PC-9 (cell line): Measurements from ENCODE around the gene PRDM15. TPM values are rescaled to one million over a fixed set of nuclear protein-coding genes. Genes with fewer than 3 reads are reported as not detected.

ENCODE experiments used
- BruUV-seq: library from RNA; stranded (reverse); fragments of 400-500 nt; replicated peaks from 2 replicates; lab custom pipeline; 2021; lab: Mats Ljungman, UMichigan
- CTCF ChIA-PET: fragments of 300-600 bp; sonication (Branson Sonifier 250); formaldehyde crosslinking; loops from one replicate; lab custom pipeline; 2022; ENCODE audit warnings: antibody characterized with exemption; lab: Charles Lee
- POLR2A ChIA-PET: fragments of 300-600 bp; sonication (Branson Sonifier 250); formaldehyde crosslinking; loops from one replicate; lab custom pipeline; 2022; ENCODE audit warnings: antibody characterized with exemption; ENCODE audit not compliant: unreplicated experiment; lab: Charles Lee
- DNase-seq, 2 experiments: peaks; one replicate each; pipeline versions ENCODE4 v3.0.0 to v3.0.0-alpha.2; 2015 to 2022; ENCODE audit warnings: mixed read lengths in 1 of 2
- H2AFZ ChIP-seq: fragments of 200-600 bp; sonication (generic); 2 replicates; pipeline ENCODE4 v1.8.1; 2017; ENCODE audit warnings: antibody characterized with exemption
- H3F3A ChIP-seq: fragments of 200-600 bp; sonication (generic); 2 replicates; pipeline ENCODE4 v1.8.1; 2017; ENCODE audit warnings: antibody characterized with exemption, mild to moderate bottlenecking, low read depth; ENCODE audit not compliant: insufficient read depth
- H3K27ac ChIP-seq: fragments of 200-600 bp; sonication (generic); 2 replicates; pipeline ENCODE4 v1.6.1; 2016; ENCODE audit warnings: mixed run types
- H3K27me3 ChIP-seq: fragments of 200-600 bp; sonication (generic); 2 replicates; pipeline ENCODE4 v1.6.1; 2016; ENCODE audit warnings: low read depth, mixed run types; ENCODE audit not compliant: insufficient read depth
- H3K36me3 ChIP-seq: fragments of 200-600 bp; sonication (generic); 2 replicates; pipeline ENCODE4 v1.6.1; 2016; ENCODE audit warnings: low read depth, mixed run types
- H3K4me1 ChIP-seq: fragments of 200-600 bp; sonication (generic); replicated peaks from 2 replicates; pipeline ENCODE4 v1.6.1; 2016; ENCODE audit warnings: mixed run types; ENCODE audit not compliant: insufficient read depth
- H3K4me2 ChIP-seq: fragments of 200-600 bp; sonication (generic); 2 replicates; pipeline ENCODE4 v1.6.1; 2017; ENCODE audit warnings: mixed run types
- H3K4me3 ChIP-seq: fragments of 200-600 bp; sonication (generic); 2 replicates; pipeline ENCODE4 v1.6.1; 2016; ENCODE audit warnings: mixed run types
- H3K79me2 ChIP-seq: fragments of 200-600 bp; sonication (generic); 2 replicates; pipeline ENCODE4 v1.6.1; 2017; ENCODE audit warnings: low read depth, mixed run types
- H3K9me2 ChIP-seq: fragments of 200-600 bp; sonication (generic); 2 replicates; pipeline ENCODE4 v1.8.1; 2017; ENCODE audit warnings: mild to moderate bottlenecking; ENCODE audit not compliant: insufficient read depth
- H3K9me3 ChIP-seq: fragments of 200-600 bp; sonication (generic); 2 replicates; pipeline ENCODE4 v1.8.1; 2016; ENCODE audit warnings: low read depth; ENCODE audit not compliant: insufficient read depth
- H4K20me1 ChIP-seq: fragments of 200-600 bp; sonication (generic); 2 replicates; pipeline ENCODE4 v1.8.1; 2017; ENCODE audit not compliant: insufficient read depth
- CTCF ChIP-seq: fragments of 200-600 bp; sonication (generic); conservative IDR thresholded peaks from 2 replicates; pipeline ENCODE4 v1.6.1; 2017; ENCODE audit warnings: mixed run types, antibody characterized with exemption, mild to moderate bottlenecking, moderate library complexity
- EZH2 ChIP-seq: fragments of 200-600 bp; sonication (generic); IDR thresholded peaks from 2 replicates; pipeline ENCODE4 v1.8.0; 2017; ENCODE audit warnings: antibody characterized with exemption, low read depth
- intact Hi-C: fragments of 100-400 bp; cut with micrococcal nuclease; formaldehyde crosslinking; loops from one replicate; pipeline ENCODE4 v1.10.0; 2022; ENCODE audit not compliant: unreplicated experiment
- total RNA-seq: library from RNA; stranded (reverse); gene quantifications from 2 replicates; pipeline ENCODE4 v1.2.3, GENCODE V29; 2021

PRDM15 gene
- total RNA-seq, 1 experiment from 2014 or later: 8.8 TPM

DNA sequence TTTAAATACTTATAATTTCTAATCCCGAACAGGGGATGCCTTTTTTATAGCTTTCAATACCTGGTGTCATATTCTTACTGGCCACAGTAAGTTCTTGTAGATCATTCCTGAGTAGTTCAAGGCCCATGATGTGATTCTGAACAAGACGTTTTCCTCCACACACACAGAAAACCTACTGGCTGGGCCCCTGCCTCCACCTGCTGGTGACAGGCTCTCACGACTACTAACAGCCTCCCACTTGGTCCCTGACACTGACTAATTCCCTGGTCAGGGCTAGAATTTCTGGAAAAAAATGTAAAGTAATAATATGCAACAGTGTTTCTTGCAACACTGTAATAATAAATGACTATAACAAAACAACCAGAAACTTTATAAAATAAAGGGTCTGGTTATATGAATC, 61.9 kb downstream of the PRDM15 start:
- Histone ChIP-seq H3K4me1 (peaks cover 9% of the 10 kb centered on the region), H3K9me3 (no peaks in the 10 kb centered on the region), H3F3A (peaks cover 5% of the 10 kb centered on the region), H4K20me1 (no peaks in the 10 kb centered on the region), H3K27ac (peak overlapping the region; percentile 65), H3K27me3 (no peaks in the 10 kb centered on the region), H3K79me2 (no peaks in the 10 kb centered on the region), H3K9me2 (no peaks in the 10 kb centered on the region), H3K36me3 (no peaks in the 10 kb centered on the region), H2AFZ (no peak overlapping the region), H3K4me3 (no peak overlapping the region), H3K4me2 (peak overlapping the region; percentile 7; the same call in 1 of the 2 replicates)
- CTCF ChIA-PET: interaction anchor here (0.6 to 2.2 kb wide), 6 partner anchors 30 to 534 kb away, joined by 3 to 16 read pairs (median 6); no protein-coding TSS in a partner anchor
- TF ChIP-seq CTCF (peak; percentile 81), EZH2 (no peak)
- intact Hi-C loops: loop anchor here (1.0 to 5.0 kb wide), 8 partner anchors 38 to 534 kb away; partner anchors contain the start of gene RIPK4
- POLR2A ChIA-PET: interaction anchor here (0.6 kb wide), 1 partner anchor 318 kb away, joined by 7 read pairs; no protein-coding TSS in a partner anchor
- no TSS peak for BruUV-seq
- DNase-seq: peak; percentile 69 to 70

DNA sequence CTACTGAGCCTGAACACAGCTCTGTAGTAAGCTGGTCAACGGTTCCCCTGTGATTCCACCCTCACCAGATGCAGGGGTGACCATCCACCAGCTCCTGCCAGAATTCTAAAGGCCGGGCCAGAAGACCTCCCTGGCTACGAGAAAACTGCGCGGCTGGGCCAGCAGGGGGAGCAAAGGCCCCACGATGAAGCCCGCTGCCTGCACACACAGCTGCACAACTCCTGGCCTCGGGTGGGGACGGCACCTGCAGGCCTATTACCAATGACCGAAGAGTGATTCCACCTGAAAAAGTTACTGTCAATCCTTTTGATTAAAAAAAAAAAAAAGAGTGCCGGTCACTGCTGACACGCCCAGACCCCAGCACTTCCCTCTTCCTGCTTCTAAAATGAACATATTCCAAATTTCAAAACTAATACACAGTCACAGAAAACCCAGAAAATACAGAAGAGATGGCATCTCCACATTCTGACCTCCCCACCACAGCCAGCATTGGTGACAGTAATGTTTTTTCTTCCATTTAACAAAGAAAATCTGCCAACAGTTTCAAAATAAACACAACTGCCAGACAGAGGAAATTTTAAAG, 62.5 kb downstream of the PRDM15 start:
- H3K4me1 ChIP-seq: peaks cover 9% of the 10 kb centered on the region
- no TSS peak for BruUV-seq
- H3K4me3 ChIP-seq: no peak overlapping the region
- POLR2A ChIA-PET: interaction anchor here (0.6 kb wide), 1 partner anchor 317 kb away, joined by 7 read pairs; no protein-coding TSS in a partner anchor
- no peaks in the 10 kb centered on the region for H3K9me3 ChIP-seq
- CTCF ChIA-PET: interaction anchor here (0.5 to 2.2 kb wide), 8 partner anchors 19 to 533 kb away, joined by 3 to 16 read pairs (median 5); no protein-coding TSS in a partner anchor
- intact Hi-C loops: loop anchor here (1.0 to 5.0 kb wide), 8 partner anchors 38 to 534 kb away; partner anchors contain the start of gene RIPK4
- no peaks in the 10 kb centered on the region for H3K36me3 ChIP-seq
- peak overlapping the region; percentile 7; the same call in 1 of the 2 replicates for H3K4me2 ChIP-seq
- H4K20me1 ChIP-seq: no peaks in the 10 kb centered on the region
- DNase-seq: peak in 1 of 2 experiments; percentile 19
- H3K27ac ChIP-seq: peak overlapping the region; percentile 65
- no peak overlapping the region for H2AFZ ChIP-seq
- TF ChIP-seq EZH2: no peak
- TF ChIP-seq CTCF: no peak
- no peaks in the 10 kb centered on the region for H3K79me2 ChIP-seq
- no peaks in the 10 kb centered on the region for H3K27me3 ChIP-seq
- H3K9me2 ChIP-seq: no peaks in the 10 kb centered on the region
- peaks cover 5% of the 10 kb centered on the region for H3F3A ChIP-seq

DNA sequence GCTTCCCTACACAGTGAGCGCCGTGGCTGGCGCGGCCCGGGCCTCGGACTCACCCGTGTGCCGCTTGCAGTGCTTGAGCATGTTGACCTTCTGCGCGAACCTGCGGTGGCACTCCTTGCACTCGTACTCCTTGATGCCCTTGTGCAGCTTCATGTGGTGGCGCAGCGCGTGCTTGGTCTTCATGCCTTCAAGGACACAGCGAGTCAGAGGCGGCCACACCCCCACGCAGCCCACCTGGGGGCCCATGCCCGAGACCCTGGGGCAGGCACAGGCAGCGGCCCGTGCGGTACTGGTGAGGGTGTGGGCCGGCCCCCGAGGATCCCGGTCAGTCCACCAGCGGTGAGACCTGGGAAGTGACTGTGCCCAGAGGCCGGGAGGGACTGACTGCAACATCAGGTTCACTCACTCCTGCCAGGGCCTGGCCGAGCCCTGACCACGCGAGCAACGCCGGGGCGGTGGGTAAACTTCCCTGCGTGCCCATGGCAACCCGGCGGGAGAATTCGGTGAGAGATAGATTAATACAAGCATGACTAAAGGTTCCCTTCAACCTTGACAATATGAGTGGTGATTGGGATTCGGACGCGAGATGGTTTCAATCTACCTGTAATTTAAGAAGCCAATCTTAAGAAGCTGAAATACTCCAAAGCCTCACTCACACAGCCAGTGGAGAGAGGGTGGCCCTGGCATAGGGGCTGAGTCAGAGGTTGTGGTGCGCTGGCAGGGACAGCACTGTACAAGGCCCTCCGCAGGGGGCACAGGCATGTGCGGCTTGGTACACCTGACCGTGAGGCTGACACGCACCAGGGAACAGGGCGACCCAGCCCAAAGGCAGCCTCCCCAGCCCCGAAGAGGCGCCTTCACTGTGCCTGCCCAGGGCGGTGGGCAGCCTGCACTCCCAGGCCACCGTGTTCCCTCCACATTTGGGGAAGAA, 63.2 kb downstream of the PRDM15 start:
- no peaks in the 10 kb centered on the region for H3K79me2 ChIP-seq
- CTCF ChIA-PET: interaction anchor here (0.5 to 2.2 kb wide), 5 partner anchors 18 to 533 kb away, joined by 3 to 10 read pairs (median 4); no protein-coding TSS in a partner anchor
- intact Hi-C loops: loop anchor here (2.0 to 5.0 kb wide), 5 partner anchors 37 to 533 kb away; partner anchors contain the start of gene RIPK4
- H3K4me3 ChIP-seq: no peak overlapping the region
- DNase-seq: no peak
- H4K20me1 ChIP-seq: no peaks in the 10 kb centered on the region
- H3K9me3 ChIP-seq: no peaks in the 10 kb centered on the region
- H3K4me1 ChIP-seq: peaks cover 9% of the 10 kb centered on the region
- no peaks in the 10 kb centered on the region for H3K27me3 ChIP-seq
- TF ChIP-seq CTCF: no peak
- no peak overlapping the region for H3K4me2 ChIP-seq
- H3K27ac ChIP-seq: no peak overlapping the region
- H3K36me3 ChIP-seq: no peaks in the 10 kb centered on the region
- peaks cover 5% of the 10 kb centered on the region for H3F3A ChIP-seq
- no peak overlapping the region for H2AFZ ChIP-seq
- POLR2A ChIA-PET: no interaction called here
- H3K9me2 ChIP-seq: no peaks in the 10 kb centered on the region
- no TSS peak for BruUV-seq
